HepG2 (cell line): ENCODE measurements around the gene PCBD2.

Source experiments
- CTCF ChIP-seq: sonication (generic); formaldehyde crosslinking; IDR thresholded peaks from 2 replicates; pipeline ENCODE4 v1.5.0; 2020; ENCODE audit warnings: mild to moderate bottlenecking, missing genetic modification reagents, moderate library complexity
- FOXO4 ChIP-seq: sonication (generic); formaldehyde crosslinking; conservative IDR thresholded peaks from 2 replicates; pipeline ENCODE4 v1.8.1; 2023; ENCODE audit warnings: missing genetic modification reagents
- GZF1 ChIP-seq: sonication (generic); formaldehyde crosslinking; IDR thresholded peaks from 2 replicates; pipeline ENCODE4 v1.5.1; 2020; ENCODE audit warnings: mild to moderate bottlenecking, missing genetic modification reagents
- ZNF280D ChIP-seq: sonication (generic); formaldehyde crosslinking; IDR thresholded peaks from 2 replicates; pipeline ENCODE4 v1.5.1; 2020; ENCODE audit warnings: mild to moderate bottlenecking, missing genetic modification reagents
- TF ChIP-seq, protein P1 (sequence below): sonication (generic); formaldehyde crosslinking; IDR thresholded peaks from 2 replicates; pipeline ENCODE4 v1.8.0; 2022; ENCODE audit warnings: missing genetic modification reagents, mild to moderate bottlenecking, inconsistent platforms, borderline replicate concordance
- TF ChIP-seq, protein P2 (sequence below): sonication (generic); formaldehyde crosslinking; IDR thresholded peaks from 2 replicates; pipeline ENCODE4 v1.8.1; 2022; ENCODE audit warnings: low read depth, mild to moderate bottlenecking, missing genetic modification reagents
- TF ChIP-seq, protein P3 (sequence below): sonication (generic); formaldehyde crosslinking; IDR thresholded peaks from 2 replicates; pipeline ENCODE4 v1.4.0; 2020; ENCODE audit warnings: mild to moderate bottlenecking, missing genetic modification reagents, borderline replicate concordance
- TF ChIP-seq, protein P4 (sequence below): sonication (generic); formaldehyde crosslinking; IDR thresholded peaks from 2 replicates; pipeline ENCODE4 v1.4.0; 2020; ENCODE audit warnings: missing genetic modification reagents
- TF ChIP-seq, protein P5 (sequence below): sonication (generic); formaldehyde crosslinking; IDR thresholded peaks from 2 replicates; pipeline ENCODE4 v1.4.0; 2020; ENCODE audit warnings: missing genetic modification reagents

GRCh38 chr5:134873987-134874830 is 30.7 kb upstream of the PCBD2 start, which contains the start of gene TXNDC15:
- TF ChIP-seq, protein P1, sequence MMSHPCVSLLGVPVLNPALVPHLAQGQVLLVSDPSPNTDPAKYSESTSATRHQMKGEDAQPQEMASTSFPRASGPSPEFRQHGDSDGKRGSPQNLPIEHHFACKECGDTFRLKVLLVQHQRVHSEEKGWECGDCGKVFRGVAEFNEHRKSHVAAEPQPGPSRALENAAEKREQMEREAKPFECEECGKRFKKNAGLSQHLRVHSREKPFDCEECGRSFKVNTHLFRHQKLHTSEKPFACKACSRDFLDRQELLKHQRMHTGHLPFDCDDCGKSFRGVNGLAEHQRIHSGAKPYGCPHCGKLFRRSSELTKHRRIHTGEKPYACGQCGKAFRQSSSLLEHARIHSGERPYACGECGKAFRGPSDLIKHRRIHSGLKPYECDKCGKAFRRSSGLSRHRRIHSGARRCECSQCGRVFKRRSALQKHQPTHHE (CRISPR knock-in tag): peak; percentile 76; the same call in 1 of the 2 replicates
- TF ChIP-seq CTCF (CRISPR knock-in tag) (peak; percentile 32; the same call in 1 of the 2 replicates), GZF1 (peak; percentile 51; the same call in 1 of the 2 replicates), ZNF280D (peak; percentile 84; the same call in 1 of the 2 replicates), FOXO4 (CRISPR knock-in tag) (0 out of 2 replicates have a peak, but pooled peaks have one; percentile 93)
- TF ChIP-seq, protein P2, sequence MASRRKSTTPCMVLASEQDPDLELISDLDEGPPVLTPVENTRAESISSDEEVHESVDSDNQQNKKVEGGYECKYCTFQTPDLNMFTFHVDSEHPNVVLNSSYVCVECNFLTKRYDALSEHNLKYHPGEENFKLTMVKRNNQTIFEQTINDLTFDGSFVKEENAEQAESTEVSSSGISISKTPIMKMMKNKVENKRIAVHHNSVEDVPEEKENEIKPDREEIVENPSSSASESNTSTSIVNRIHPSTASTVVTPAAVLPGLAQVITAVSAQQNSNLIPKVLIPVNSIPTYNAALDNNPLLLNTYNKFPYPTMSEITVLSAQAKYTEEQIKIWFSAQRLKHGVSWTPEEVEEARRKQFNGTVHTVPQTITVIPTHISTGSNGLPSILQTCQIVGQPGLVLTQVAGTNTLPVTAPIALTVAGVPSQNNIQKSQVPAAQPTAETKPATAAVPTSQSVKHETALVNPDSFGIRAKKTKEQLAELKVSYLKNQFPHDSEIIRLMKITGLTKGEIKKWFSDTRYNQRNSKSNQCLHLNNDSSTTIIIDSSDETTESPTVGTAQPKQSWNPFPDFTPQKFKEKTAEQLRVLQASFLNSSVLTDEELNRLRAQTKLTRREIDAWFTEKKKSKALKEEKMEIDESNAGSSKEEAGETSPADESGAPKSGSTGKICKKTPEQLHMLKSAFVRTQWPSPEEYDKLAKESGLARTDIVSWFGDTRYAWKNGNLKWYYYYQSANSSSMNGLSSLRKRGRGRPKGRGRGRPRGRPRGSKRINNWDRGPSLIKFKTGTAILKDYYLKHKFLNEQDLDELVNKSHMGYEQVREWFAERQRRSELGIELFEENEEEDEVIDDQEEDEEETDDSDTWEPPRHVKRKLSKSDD (CRISPR knock-in tag): peak; percentile 98
- TF ChIP-seq, protein P3, sequence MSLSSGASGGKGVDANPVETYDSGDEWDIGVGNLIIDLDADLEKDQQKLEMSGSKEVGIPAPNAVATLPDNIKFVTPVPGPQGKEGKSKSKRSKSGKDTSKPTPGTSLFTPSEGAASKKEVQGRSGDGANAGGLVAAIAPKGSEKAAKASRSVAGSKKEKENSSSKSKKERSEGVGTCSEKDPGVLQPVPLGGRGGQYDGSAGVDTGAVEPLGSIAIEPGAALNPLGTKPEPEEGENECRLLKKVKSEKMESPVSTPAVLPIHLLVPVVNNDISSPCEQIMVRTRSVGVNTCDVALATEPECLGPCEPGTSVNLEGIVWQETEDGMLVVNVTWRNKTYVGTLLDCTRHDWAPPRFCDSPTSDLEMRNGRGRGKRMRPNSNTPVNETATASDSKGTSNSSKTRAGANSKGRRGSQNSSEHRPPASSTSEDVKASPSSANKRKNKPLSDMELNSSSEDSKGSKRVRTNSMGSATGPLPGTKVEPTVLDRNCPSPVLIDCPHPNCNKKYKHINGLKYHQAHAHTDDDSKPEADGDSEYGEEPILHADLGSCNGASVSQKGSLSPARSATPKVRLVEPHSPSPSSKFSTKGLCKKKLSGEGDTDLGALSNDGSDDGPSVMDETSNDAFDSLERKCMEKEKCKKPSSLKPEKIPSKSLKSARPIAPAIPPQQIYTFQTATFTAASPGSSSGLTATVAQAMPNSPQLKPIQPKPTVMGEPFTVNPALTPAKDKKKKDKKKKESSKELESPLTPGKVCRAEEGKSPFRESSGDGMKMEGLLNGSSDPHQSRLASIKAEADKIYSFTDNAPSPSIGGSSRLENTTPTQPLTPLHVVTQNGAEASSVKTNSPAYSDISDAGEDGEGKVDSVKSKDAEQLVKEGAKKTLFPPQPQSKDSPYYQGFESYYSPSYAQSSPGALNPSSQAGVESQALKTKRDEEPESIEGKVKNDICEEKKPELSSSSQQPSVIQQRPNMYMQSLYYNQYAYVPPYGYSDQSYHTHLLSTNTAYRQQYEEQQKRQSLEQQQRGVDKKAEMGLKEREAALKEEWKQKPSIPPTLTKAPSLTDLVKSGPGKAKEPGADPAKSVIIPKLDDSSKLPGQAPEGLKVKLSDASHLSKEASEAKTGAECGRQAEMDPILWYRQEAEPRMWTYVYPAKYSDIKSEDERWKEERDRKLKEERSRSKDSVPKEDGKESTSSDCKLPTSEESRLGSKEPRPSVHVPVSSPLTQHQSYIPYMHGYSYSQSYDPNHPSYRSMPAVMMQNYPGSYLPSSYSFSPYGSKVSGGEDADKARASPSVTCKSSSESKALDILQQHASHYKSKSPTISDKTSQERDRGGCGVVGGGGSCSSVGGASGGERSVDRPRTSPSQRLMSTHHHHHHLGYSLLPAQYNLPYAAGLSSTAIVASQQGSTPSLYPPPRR (CRISPR knock-in tag): no peak; the same call in 1 of the 2 replicates
- TF ChIP-seq, protein P4, sequence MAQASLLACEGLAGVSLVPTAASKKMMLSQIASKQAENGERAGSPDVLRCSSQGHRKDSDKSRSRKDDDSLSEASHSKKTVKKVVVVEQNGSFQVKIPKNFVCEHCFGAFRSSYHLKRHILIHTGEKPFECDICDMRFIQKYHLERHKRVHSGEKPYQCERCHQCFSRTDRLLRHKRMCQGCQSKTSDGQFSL (CRISPR knock-in tag): peak; percentile 84
- TF ChIP-seq, protein P5, sequence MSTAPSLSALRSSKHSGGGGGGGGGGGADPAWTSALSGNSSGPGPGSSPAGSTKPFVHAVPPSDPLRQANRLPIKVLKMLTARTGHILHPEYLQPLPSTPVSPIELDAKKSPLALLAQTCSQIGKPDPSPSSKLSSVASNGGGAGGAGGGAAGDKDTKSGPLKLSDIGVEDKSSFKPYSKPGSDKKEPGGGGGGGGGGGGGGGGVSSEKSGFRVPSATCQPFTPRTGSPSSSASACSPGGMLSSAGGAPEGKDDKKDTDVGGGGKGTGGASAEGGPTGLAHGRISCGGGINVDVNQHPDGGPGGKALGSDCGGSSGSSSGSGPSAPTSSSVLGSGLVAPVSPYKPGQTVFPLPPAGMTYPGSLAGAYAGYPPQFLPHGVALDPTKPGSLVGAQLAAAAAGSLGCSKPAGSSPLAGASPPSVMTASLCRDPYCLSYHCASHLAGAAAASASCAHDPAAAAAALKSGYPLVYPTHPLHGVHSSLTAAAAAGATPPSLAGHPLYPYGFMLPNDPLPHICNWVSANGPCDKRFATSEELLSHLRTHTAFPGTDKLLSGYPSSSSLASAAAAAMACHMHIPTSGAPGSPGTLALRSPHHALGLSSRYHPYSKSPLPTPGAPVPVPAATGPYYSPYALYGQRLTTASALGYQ (CRISPR knock-in tag): peak; percentile 81; the same call in 1 of the 2 replicates
